ENCODE measurements around the gene DAPK2.

DAPK2 gene

DNA sequence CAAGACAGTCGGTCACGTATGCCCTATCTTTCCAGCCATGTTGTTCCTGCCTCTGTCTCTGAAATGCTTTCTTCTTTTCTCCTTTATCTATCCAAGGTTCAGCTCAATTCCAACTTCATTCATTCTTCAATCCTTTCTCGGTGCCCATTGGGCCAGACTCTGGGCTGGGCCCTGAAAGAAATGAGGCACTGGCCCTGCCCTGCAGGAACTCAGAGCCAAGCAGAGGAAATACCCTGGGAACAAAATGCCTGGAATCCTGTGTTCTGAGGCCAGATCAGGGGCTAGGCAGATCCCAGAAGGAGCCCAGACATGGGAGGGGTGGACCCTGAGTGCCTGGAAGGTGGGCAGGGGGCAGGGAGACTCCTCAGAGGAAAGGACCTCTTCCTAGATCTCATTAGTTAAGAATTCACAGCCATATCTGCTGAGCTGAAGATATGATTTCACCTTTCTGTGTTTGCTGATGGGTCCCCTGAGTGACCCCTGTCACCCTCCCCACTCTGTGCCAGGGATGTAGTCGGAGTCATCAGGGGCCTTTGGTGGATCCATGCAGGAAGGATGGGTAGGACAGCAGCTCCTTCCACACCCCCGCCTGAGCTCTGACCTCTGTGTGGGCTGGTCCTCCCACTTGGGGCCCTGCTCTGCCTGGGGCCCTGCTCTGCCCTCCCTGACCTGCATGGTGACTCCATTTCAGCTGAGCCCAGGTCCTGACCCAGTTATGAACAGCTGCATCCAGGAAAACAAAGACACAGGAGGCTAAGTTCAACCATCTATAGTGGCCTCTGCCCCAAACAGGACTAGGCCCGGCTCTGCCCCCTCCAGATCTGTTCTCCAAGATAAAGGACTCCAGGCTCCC is 5.3 kb upstream of the DAPK2 start:
- TF ChIP-seq, protein P1, sequence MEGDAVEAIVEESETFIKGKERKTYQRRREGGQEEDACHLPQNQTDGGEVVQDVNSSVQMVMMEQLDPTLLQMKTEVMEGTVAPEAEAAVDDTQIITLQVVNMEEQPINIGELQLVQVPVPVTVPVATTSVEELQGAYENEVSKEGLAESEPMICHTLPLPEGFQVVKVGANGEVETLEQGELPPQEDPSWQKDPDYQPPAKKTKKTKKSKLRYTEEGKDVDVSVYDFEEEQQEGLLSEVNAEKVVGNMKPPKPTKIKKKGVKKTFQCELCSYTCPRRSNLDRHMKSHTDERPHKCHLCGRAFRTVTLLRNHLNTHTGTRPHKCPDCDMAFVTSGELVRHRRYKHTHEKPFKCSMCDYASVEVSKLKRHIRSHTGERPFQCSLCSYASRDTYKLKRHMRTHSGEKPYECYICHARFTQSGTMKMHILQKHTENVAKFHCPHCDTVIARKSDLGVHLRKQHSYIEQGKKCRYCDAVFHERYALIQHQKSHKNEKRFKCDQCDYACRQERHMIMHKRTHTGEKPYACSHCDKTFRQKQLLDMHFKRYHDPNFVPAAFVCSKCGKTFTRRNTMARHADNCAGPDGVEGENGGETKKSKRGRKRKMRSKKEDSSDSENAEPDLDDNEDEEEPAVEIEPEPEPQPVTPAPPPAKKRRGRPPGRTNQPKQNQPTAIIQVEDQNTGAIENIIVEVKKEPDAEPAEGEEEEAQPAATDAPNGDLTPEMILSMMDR (IDR thresholded peaks at IDR 0.05; ENCODE audit: insufficient read depth, low read length): no peak
- no peak for TF ChIP-seq POLR2AphosphoS5 (IDR thresholded peaks at IDR 0.05; ENCODE audit: low read depth)
- no peak for TF ChIP-seq GABPA (IDR thresholded peaks at IDR 0.05; ENCODE audit: low read depth)
- TF ChIP-seq SPI1 (IDR thresholded peaks at IDR 0.05; ENCODE audit: borderline replicate concordance, low read depth): no peak
- TF ChIP-seq, protein P2, sequence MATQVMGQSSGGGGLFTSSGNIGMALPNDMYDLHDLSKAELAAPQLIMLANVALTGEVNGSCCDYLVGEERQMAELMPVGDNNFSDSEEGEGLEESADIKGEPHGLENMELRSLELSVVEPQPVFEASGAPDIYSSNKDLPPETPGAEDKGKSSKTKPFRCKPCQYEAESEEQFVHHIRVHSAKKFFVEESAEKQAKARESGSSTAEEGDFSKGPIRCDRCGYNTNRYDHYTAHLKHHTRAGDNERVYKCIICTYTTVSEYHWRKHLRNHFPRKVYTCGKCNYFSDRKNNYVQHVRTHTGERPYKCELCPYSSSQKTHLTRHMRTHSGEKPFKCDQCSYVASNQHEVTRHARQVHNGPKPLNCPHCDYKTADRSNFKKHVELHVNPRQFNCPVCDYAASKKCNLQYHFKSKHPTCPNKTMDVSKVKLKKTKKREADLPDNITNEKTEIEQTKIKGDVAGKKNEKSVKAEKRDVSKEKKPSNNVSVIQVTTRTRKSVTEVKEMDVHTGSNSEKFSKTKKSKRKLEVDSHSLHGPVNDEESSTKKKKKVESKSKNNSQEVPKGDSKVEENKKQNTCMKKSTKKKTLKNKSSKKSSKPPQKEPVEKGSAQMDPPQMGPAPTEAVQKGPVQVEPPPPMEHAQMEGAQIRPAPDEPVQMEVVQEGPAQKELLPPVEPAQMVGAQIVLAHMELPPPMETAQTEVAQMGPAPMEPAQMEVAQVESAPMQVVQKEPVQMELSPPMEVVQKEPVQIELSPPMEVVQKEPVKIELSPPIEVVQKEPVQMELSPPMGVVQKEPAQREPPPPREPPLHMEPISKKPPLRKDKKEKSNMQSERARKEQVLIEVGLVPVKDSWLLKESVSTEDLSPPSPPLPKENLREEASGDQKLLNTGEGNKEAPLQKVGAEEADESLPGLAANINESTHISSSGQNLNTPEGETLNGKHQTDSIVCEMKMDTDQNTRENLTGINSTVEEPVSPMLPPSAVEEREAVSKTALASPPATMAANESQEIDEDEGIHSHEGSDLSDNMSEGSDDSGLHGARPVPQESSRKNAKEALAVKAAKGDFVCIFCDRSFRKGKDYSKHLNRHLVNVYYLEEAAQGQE (IDR thresholded peaks at IDR 0.05; ENCODE audit: insufficient replicate concordance, low read depth): no peak
- H3K27ac ChIP-seq (replicated peaks): no peak overlapping the region

DNA sequence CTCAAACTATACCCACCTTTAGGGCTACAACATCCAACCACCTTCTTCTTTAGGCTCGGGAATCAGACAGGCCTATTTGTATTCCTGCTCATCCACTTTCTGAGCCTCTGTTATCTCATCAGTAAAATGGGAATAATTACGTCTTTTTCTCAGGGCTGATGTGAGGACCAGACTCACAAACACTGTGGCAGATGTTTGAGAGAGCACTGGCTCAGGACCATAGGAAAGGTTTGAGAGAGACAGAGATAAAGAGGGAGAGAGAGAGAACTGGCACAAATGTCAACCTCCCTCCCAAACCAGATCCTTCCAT is 4.8 kb upstream of the DAPK2 start:
- TF ChIP-seq, protein P1 (IDR thresholded peaks at IDR 0.05; ENCODE audit: insufficient read depth, low read length): no peak
- TF ChIP-seq, protein P2 (IDR thresholded peaks at IDR 0.05; ENCODE audit: insufficient replicate concordance, low read depth): no peak
- TF ChIP-seq SPI1 (IDR thresholded peaks at IDR 0.05; ENCODE audit: borderline replicate concordance, low read depth) (no peak), POLR2AphosphoS5 (IDR thresholded peaks at IDR 0.05; ENCODE audit: low read depth) (no peak), GABPA (IDR thresholded peaks at IDR 0.05; ENCODE audit: low read depth) (no peak)
- H3K27me3 ChIP-seq (ENCODE audit: insufficient read depth, poor library complexity, severe bottlenecking): no peaks in the 10 kb centered on the region
- no peak overlapping the region for H3K27ac ChIP-seq (replicated peaks)
- no peak for DNase-seq (ENCODE audit: low read depth in 1 of 2, low spot score in 1 of 2)
- no peak overlapping the region for H3K4me3 ChIP-seq (replicated peaks; ENCODE audit: insufficient read depth, low read length)

More for the DNA sequence above, 5.3 kb upstream of the DAPK2 start:
- no peak overlapping the region for H3K4me3 ChIP-seq (replicated peaks; ENCODE audit: insufficient read depth, low read length)
- no peaks in the 10 kb centered on the region for H3K27me3 ChIP-seq (ENCODE audit: insufficient read depth, poor library complexity, severe bottlenecking)
- DNase-seq (ENCODE audit: low read depth in 1 of 2, low spot score in 1 of 2): no peak

DNA sequence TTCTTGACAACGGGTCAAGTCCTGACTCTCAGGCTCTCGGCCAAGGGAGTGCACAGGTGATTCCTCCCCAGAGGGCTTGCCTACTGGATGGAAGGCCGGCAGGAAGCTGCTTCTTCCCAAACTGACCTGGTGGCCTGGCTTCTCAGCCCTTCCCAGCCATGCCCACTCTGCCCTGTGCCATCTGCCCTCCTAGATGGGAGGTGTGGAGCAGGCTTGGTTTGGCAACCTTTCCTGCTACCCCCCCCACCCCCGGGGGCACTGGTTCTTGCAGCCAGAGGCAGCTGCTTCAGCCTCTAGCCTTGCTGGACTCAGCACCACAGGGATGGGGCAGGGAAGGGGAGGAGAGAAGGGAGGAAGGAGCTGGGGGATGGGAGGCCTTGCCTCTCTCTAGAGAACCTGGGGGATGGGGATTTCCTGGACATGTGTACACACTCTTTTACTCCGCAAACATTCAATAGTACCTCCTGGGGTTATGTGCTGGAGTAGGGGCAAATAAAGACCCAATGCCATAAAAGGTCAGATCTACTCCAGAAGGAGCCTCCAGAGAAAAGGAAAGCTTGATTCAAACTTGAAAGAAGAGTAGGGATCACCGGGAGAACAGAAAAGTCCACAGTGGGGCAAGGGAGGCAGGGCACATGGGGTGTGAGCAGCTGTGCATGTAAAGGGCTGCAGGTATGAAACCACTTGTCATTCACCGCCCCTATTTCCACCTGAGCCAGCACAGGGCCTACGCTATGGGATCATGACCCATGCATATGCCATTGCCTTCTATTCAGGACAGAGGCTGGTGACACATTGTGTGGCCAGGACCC is 4.2 kb upstream of the DAPK2 start:
- H3K27ac ChIP-seq (replicated peaks): no peak overlapping the region
- H3K4me3 ChIP-seq (replicated peaks; ENCODE audit: insufficient read depth, low read length): no peak overlapping the region
- TF ChIP-seq SPI1 (IDR thresholded peaks at IDR 0.05; ENCODE audit: borderline replicate concordance, low read depth): no peak
- no peak for TF ChIP-seq POLR2AphosphoS5 (IDR thresholded peaks at IDR 0.05; ENCODE audit: low read depth)
- no peaks in the 10 kb centered on the region for H3K27me3 ChIP-seq (ENCODE audit: insufficient read depth, poor library complexity, severe bottlenecking)
- no peak for DNase-seq (ENCODE audit: low read depth in 1 of 2, low spot score in 1 of 2)

DNA sequence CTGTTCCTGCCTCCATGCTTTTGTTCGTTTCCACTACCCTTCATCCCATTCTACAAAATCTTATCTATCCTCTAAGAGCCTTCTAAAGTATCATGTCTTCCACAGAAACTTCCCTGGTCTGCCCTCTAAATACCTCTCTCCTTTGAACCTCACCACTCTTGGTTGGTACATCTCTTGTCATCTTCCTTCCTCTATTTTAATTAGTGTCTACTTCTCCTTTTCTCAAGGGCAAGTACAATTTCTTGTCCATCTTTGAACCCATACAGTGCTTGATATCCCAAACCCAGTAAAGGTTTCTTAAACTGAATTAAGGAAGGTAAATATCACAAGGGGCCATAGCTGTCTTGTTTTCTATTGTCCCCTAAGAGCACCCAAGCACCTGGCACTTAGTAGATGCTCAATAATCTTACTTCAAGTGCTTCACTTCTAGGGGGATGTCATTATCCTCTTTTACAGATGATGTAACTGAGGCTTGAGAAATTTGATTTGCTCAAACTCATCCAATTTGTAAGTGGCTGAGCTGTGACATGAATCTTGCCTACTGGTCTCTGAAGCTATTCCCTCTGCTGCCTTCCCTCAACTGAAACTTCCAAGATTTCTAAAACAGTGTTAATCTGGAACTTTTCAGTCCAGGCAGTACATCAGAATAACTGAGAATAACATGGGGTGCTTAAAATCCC is 2.6 kb upstream of the DAPK2 start:
- Histone ChIP-seq H3K4me3 (replicated peaks; ENCODE audit: insufficient read depth, low read length) (no peak overlapping the region), H3K27ac (replicated peaks) (peak overlapping the region; percentile 15; the same call in 1 of the 2 replicates), H3K27me3 (ENCODE audit: insufficient read depth, poor library complexity, severe bottlenecking) (no peaks in the 10 kb centered on the region)
- peak in 1 of 2 experiments; percentile 58 for DNase-seq (ENCODE audit: low read depth in 1 of 2, low spot score in 1 of 2)
- TF ChIP-seq POLR2AphosphoS5 (IDR thresholded peaks at IDR 0.05; ENCODE audit: low read depth) (no peak), SPI1 (IDR thresholded peaks at IDR 0.05; ENCODE audit: borderline replicate concordance, low read depth) (peak; percentile 35; the same call in 1 of the 2 replicates)
- TF ChIP-seq, protein P2 (IDR thresholded peaks at IDR 0.05; ENCODE audit: insufficient replicate concordance, low read depth): no peak

Measured in HL-60 (cell line).